NB4 (cell line): ENCODE results near the gene ALDH5A1.

Source experiments
- DNase-seq: peaks from one replicate; pipeline ENCODE4 v3.0.0; 2010; ENCODE audit warnings: low read depth
- H3K4me3 ChIP-seq: one replicate; pipeline ENCODE4 v1.5.1; 2011; ENCODE audit warnings: mild to moderate bottlenecking, low read depth, low read length, moderate library complexity
- MYC ChIP-seq: IDR thresholded peaks from 2 replicates; pipeline ENCODE4 v1.6.1; 2011; ENCODE audit warnings: low read depth, low read length
- POLR2A ChIP-seq: IDR thresholded peaks from 2 replicates; pipeline ENCODE4 v1.6.1; 2011; ENCODE audit warnings: mild to moderate bottlenecking; ENCODE audit not compliant: insufficient read length; ENCODE audit errors: extremely low read depth
- TF ChIP-seq, protein P1 (sequence below): IDR thresholded peaks from 2 replicates; pipeline ENCODE4 v1.6.1; 2011; ENCODE audit warnings: low read depth, low read length
- TF ChIP-seq, protein P2 (sequence below): IDR thresholded peaks from one replicate; pipeline ENCODE4 v1.5.1; 2012; ENCODE audit warnings: low read depth, low read length

Gene ALDH5A1

DNA sequence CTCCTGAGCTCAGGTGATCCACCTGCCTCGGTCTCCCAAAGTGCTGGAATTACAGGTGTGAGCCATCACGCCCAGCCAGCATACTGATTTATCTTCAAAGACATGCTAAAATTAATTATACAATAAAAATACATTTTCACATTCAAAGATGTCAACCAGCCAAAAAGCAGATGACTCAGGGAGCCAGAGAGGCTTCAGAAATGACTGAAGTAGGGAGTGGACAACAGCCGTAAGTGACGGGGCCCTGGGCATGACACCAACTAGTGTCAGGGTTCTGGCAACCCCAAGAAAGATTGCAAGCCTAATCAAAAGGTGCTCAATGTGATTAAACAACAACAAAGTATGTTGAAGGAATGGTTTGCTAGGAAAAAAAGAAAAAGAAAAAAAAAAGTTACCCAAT lies 33.8 kb upstream of the ALDH5A1 start:
- H3K4me3 ChIP-seq = no peak overlapping the region
- TF ChIP-seq POLR2A = no peak
- TF ChIP-seq, protein P1, sequence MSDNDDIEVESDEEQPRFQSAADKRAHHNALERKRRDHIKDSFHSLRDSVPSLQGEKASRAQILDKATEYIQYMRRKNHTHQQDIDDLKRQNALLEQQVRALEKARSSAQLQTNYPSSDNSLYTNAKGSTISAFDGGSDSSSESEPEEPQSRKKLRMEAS = no peak
- TF ChIP-seq MYC = no peak
- DNase-seq = no peak

DNA sequence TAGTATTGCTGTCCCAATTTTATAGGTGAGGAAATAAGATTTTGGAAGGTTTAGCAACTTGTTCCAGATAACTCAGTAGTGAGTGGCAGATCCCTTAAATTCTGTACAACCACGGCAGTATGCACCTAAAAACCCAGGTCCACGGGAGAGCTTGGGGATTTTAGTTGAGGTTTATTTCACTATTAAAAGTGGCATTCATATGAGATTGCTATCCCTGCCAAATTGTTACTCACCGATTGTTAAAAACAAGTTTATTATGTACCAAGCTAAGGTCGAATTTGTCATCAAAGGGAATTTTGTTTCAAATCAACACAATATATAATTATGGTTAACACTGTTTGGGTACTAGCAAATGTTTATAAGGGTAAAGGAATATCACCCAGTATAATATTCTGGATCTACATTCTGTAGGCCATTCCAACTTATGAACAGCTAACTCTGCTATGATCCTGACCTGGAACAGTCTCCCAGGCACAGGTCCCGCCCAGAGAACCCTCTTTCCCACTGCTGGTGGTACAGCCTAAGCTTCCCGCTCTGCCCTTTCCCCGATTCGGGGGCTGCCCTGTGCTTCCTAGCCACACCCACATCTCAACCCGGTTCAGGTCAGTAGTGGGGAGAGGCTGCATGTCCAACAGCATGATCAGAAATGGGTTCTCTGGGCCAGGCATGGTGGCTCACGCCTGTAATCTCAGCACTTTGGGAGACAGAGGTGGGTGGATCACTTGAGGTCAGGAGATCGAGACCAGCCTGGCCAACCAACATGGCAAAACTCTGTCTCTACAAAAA lies 30.3 kb upstream of the ALDH5A1 start:
- H3K4me3 ChIP-seq = no peak overlapping the region
- no peak for DNase-seq
- no peak for TF ChIP-seq MYC
- TF ChIP-seq, protein P1 = no peak
- TF ChIP-seq POLR2A = no peak
- TF ChIP-seq, protein P2, sequence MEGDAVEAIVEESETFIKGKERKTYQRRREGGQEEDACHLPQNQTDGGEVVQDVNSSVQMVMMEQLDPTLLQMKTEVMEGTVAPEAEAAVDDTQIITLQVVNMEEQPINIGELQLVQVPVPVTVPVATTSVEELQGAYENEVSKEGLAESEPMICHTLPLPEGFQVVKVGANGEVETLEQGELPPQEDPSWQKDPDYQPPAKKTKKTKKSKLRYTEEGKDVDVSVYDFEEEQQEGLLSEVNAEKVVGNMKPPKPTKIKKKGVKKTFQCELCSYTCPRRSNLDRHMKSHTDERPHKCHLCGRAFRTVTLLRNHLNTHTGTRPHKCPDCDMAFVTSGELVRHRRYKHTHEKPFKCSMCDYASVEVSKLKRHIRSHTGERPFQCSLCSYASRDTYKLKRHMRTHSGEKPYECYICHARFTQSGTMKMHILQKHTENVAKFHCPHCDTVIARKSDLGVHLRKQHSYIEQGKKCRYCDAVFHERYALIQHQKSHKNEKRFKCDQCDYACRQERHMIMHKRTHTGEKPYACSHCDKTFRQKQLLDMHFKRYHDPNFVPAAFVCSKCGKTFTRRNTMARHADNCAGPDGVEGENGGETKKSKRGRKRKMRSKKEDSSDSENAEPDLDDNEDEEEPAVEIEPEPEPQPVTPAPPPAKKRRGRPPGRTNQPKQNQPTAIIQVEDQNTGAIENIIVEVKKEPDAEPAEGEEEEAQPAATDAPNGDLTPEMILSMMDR = no peak

DNA sequence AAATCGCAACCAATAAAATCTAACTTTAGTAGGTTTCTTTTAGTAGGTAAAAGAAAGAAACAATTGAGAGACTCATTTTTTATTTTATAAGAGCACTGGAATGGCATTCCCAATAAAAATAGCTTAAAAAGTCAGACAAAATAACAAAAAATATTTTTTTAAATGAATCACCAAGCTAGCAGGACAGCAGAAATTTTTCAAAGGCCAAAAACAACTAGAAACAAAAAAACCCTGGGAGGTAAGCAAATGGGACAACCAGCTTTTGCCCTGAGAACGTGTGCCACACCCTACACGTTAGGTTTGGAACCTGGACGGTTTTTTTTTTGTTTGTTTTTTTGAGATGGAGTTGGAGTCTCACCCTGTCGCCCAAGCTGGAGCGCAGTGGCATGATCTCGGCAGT lies 25.0 kb upstream of the ALDH5A1 start:
- TF ChIP-seq, protein P2 = no peak
- TF ChIP-seq, protein P1 = no peak
- TF ChIP-seq MYC = no peak
- TF ChIP-seq POLR2A = no peak
- H3K4me3 ChIP-seq = no peak overlapping the region
- DNase-seq = no peak

DNA sequence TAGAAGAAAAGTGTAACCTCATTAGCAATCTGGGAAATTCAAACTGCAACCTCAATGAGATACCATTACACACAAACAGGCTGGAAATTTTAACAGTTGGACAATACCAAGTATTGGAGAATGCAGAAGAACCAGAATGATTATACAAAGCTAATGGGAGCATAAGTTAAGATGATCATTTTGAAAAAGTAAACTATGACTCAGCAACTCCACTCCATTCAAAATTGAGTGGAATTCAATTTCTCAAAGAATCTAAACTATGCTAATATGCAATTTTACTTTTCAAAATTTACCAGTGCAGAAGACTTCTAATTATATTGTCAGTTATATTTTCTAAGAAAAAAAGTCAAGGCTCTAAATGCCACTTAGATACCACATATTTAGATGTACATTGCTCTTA lies 22.6 kb upstream of the ALDH5A1 start:
- TF ChIP-seq, protein P2 = no peak
- no peak for TF ChIP-seq MYC
- no peak overlapping the region for H3K4me3 ChIP-seq
- no peak for DNase-seq

DNA sequence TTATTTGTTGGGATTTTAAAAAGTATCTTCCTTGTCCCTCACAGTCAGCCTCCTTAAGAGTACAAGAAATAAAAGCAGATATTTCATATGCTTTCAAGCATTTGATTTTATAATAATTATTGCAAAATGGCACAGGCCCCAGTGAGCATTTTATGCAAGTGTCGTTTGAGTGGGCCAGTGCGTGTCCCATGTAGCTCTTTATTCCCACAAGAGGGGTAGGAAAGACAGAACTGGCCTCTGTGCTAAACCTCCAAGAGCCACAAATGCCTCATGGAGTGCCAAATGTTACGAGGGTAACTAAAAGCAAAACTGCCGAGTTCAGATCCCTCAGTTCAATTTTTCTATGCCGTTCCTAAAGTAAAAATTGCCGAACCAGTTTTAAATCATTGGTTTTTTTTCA lies 18.1 kb upstream of the ALDH5A1 start:
- DNase-seq = no peak
- no peak overlapping the region for H3K4me3 ChIP-seq

DNA sequence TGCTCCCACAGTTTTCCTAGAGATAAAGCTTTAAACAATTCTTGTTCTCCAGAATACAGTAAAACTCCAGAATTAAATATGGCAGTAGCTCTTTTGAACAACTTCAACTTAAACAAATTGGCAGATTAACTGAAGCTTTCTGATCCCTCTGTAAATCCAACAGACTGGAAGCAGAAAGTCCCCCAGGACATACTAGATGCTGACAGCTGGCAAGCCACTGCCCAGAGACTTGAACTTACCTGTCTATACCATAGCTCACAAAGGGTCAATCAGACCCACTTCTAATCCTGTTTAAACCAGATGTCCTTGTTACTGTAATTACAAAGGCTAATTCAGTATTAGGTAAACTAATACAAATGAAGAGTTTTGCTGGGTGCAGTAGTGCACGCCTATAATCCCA lies 17.7 kb upstream of the ALDH5A1 start:
- H3K4me3 ChIP-seq = no peak overlapping the region
- no peak for DNase-seq
- no peak for TF ChIP-seq POLR2A
- TF ChIP-seq, protein P2 = no peak
- TF ChIP-seq, protein P1 = no peak
- TF ChIP-seq MYC = no peak

More for the DNA sequence above, 18.1 kb upstream of the ALDH5A1 start:
- TF ChIP-seq MYC = no peak
- no peak for TF ChIP-seq POLR2A
- TF ChIP-seq, protein P1 = no peak
- TF ChIP-seq, protein P2 = no peak
